H1 (cell line): ENCODE data around the gene KRT84.

Source experiments
- BRCA1 ChIP-seq: IDR thresholded peaks from 2 replicates; pipeline ENCODE4 v1.6.1; 2012; ENCODE audit warnings: low read depth, low read length, improper control_type of control experiment
- HDAC6 ChIP-seq: IDR thresholded peaks from one replicate; pipeline ENCODE4 v1.7.1; 2012; ENCODE audit warnings: low read depth, mild to moderate bottlenecking, inconsistent platforms, low read length, moderate library complexity
- POLR2A ChIP-seq, 2 experiments: IDR thresholded peaks; 1 replicate in 1 of 2; 2 replicates in 1 of 2; pipeline ENCODE4 v1.6.1; 2011; ENCODE audit warnings: low read depth in 2 of 2, low read length in 2 of 2, mild to moderate bottlenecking in 2 of 2; ENCODE audit errors: control extremely low read depth in 1 of 2
- RXRA ChIP-seq: IDR thresholded peaks from 2 replicates; pipeline ENCODE4 v1.6.1; 2011; ENCODE audit warnings: low read depth, mild to moderate bottlenecking, low read length, moderate library complexity; ENCODE audit not compliant: insufficient read depth
- SP1 ChIP-seq: IDR thresholded peaks from 2 replicates; pipeline ENCODE4 v1.6.1; 2011; ENCODE audit warnings: low read depth, low read length
- TF ChIP-seq, protein P1 (sequence below): IDR thresholded peaks from 2 replicates; pipeline ENCODE4 v1.6.1; 2012; ENCODE audit warnings: low read length, inconsistent platforms
- TF ChIP-seq, protein P2 (sequence below), 3 experiments: IDR thresholded peaks; 1 replicate in 2 of 3; 2 replicates in 1 of 3; pipeline versions ENCODE4 v1.5.1 to v1.6.1; 2011; ENCODE audit warnings: low read length in 3 of 3, mild to moderate bottlenecking in 3 of 3, inconsistent platforms in 2 of 3, low read depth in 1 of 3, moderate library complexity in 1 of 3; ENCODE audit not compliant: insufficient read depth in 1 of 3; ENCODE audit errors: control extremely low read depth in 1 of 3

GRCh38 chr12:52353766-52354165 lies 31.7 kb downstream of the KRT84 start:
- TF ChIP-seq RXRA (no peak), SP1 (no peak), POLR2A (IDR thresholded peaks at IDR 0.05; ENCODE audit: control extremely low read depth in 1 of 2, low read depth in 2 of 2, low read length in 2 of 2) (no peak), HDAC6 (no peak), BRCA1 (no peak)
- TF ChIP-seq, protein P1, sequence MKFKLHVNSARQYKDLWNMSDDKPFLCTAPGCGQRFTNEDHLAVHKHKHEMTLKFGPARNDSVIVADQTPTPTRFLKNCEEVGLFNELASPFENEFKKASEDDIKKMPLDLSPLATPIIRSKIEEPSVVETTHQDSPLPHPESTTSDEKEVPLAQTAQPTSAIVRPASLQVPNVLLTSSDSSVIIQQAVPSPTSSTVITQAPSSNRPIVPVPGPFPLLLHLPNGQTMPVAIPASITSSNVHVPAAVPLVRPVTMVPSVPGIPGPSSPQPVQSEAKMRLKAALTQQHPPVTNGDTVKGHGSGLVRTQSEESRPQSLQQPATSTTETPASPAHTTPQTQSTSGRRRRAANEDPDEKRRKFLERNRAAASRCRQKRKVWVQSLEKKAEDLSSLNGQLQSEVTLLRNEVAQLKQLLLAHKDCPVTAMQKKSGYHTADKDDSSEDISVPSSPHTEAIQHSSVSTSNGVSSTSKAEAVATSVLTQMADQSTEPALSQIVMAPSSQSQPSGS = no peak
- TF ChIP-seq, protein P2, sequence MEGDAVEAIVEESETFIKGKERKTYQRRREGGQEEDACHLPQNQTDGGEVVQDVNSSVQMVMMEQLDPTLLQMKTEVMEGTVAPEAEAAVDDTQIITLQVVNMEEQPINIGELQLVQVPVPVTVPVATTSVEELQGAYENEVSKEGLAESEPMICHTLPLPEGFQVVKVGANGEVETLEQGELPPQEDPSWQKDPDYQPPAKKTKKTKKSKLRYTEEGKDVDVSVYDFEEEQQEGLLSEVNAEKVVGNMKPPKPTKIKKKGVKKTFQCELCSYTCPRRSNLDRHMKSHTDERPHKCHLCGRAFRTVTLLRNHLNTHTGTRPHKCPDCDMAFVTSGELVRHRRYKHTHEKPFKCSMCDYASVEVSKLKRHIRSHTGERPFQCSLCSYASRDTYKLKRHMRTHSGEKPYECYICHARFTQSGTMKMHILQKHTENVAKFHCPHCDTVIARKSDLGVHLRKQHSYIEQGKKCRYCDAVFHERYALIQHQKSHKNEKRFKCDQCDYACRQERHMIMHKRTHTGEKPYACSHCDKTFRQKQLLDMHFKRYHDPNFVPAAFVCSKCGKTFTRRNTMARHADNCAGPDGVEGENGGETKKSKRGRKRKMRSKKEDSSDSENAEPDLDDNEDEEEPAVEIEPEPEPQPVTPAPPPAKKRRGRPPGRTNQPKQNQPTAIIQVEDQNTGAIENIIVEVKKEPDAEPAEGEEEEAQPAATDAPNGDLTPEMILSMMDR (IDR thresholded peaks at IDR 0.05; ENCODE audit: control extremely low read depth in 1 of 3, insufficient read depth in 1 of 3, low read depth in 1 of 3, low read length in 3 of 3) = no peak
